Mesenchymal stem cell (in vitro differentiated cells and primary cell): Measurements from ENCODE around the gene VRK1.

Source experiments
- DNase-seq: peaks from one replicate; pipeline ENCODE4 v3.0.0-alpha.2; 2013
- H2AFZ ChIP-seq: one replicate; pipeline ENCODE4 v1.6.1; 2013; ENCODE audit warnings: low read depth, mild to moderate bottlenecking, control low read depth, inconsistent platforms, low read length, moderate library complexity
- H2AK5ac ChIP-seq: 2 replicates; pipeline ENCODE4 v1.6.1; 2013; ENCODE audit warnings: low read length, moderate library complexity, mild to moderate bottlenecking, inconsistent platforms; ENCODE audit not compliant: severe bottlenecking
- H2BK120ac ChIP-seq: one replicate; pipeline ENCODE4 v1.6.1; 2013; ENCODE audit warnings: low read depth, mild to moderate bottlenecking, inconsistent platforms, low read length, moderate library complexity
- H2BK12ac ChIP-seq, 2 experiments: one replicate each; pipeline ENCODE4 v1.6.1; 2013; ENCODE audit warnings: inconsistent platforms in 2 of 2, low read length in 2 of 2, mild to moderate bottlenecking in 2 of 2, moderate library complexity in 2 of 2, control low read depth in 1 of 2
- H2BK15ac ChIP-seq: one replicate; pipeline ENCODE4 v1.6.1; 2013; ENCODE audit warnings: mild to moderate bottlenecking, low read depth, inconsistent platforms; ENCODE audit not compliant: poor library complexity, severe bottlenecking
- H2BK5ac ChIP-seq: 2 replicates; pipeline ENCODE4 v1.6.1; 2013; ENCODE audit warnings: low read depth, mild to moderate bottlenecking, low read length, control low read depth, inconsistent platforms; ENCODE audit not compliant: poor library complexity, severe bottlenecking
- H3K14ac ChIP-seq, 2 experiments: one replicate each; pipeline ENCODE4 v1.6.1; 2013; ENCODE audit warnings: inconsistent platforms in 2 of 2, low read length in 2 of 2, control low read depth in 1 of 2, mild to moderate bottlenecking in 1 of 2, moderate library complexity in 1 of 2
- H3K18ac ChIP-seq, 2 experiments: one replicate each; pipeline ENCODE4 v1.6.1; 2013; ENCODE audit warnings: inconsistent platforms in 2 of 2, low read length in 2 of 2, control low read depth in 1 of 2, low read depth in 1 of 2, mild to moderate bottlenecking in 1 of 2
- H3K23ac ChIP-seq, 2 experiments: one replicate each; pipeline ENCODE4 v1.6.1; 2013; ENCODE audit warnings: inconsistent platforms in 2 of 2, low read length in 2 of 2, mild to moderate bottlenecking in 2 of 2, moderate library complexity in 2 of 2, control low read depth in 1 of 2
- H3K27ac ChIP-seq: 2 replicates; pipeline ENCODE4 v1.5.1; 2013; ENCODE audit warnings: mild to moderate bottlenecking, moderate library complexity, low read length, control low read depth, inconsistent platforms; ENCODE audit not compliant: poor library complexity, severe bottlenecking
- H3K27me3 ChIP-seq, 2 experiments: 2 replicates each; pipeline versions ENCODE4 v1.6.1 to v1.7.0; 2013; ENCODE audit warnings: low read length in 2 of 2, mild to moderate bottlenecking in 2 of 2, moderate library complexity in 2 of 2, control low read depth in 1 of 2, inconsistent platforms in 1 of 2; ENCODE audit not compliant: control insufficient read depth in 1 of 2, insufficient read depth in 1 of 2
- H3K36me3 ChIP-seq, 2 experiments: 2 replicates each; pipeline versions ENCODE4 v1.6.1 to v1.7.0; 2013; ENCODE audit warnings: low read length in 2 of 2, control low read depth in 1 of 2, inconsistent platforms in 1 of 2, low read depth in 1 of 2, mild to moderate bottlenecking in 1 of 2; ENCODE audit not compliant: insufficient read depth in 2 of 2, control insufficient read depth in 1 of 2
- H3K4ac ChIP-seq, 2 experiments: one replicate each; pipeline ENCODE4 v1.6.1; 2013; ENCODE audit warnings: inconsistent platforms in 2 of 2, low read length in 2 of 2, mild to moderate bottlenecking in 2 of 2, moderate library complexity in 2 of 2, control low read depth in 1 of 2, low read depth in 1 of 2
- H3K4me1 ChIP-seq: 2 replicates; pipeline ENCODE4 v1.6.1; 2013; ENCODE audit warnings: low read depth, low read length, control low read depth; ENCODE audit not compliant: control insufficient read depth, insufficient read depth
- H3K4me2 ChIP-seq: 2 replicates; pipeline ENCODE4 v1.6.1; 2013; ENCODE audit warnings: low read length, mild to moderate bottlenecking, inconsistent platforms; ENCODE audit not compliant: poor library complexity, severe bottlenecking
- H3K4me3 ChIP-seq, 2 experiments: 2 replicates each; pipeline versions ENCODE4 v1.5.1 to v1.7.0; 2013; ENCODE audit warnings: low read length in 2 of 2, mild to moderate bottlenecking in 2 of 2, control low read depth in 1 of 2, low read depth in 1 of 2; ENCODE audit not compliant: insufficient read depth in 1 of 2
- H3K79me1 ChIP-seq: replicated peaks from 2 replicates; pipeline ENCODE4 v1.6.1; 2013; ENCODE audit warnings: mild to moderate bottlenecking, control low read depth, low read length, inconsistent platforms; ENCODE audit not compliant: poor library complexity, severe bottlenecking
- H3K9ac ChIP-seq: 2 replicates; pipeline ENCODE4 v1.7.0; 2013; ENCODE audit warnings: mild to moderate bottlenecking, low read length, moderate library complexity
- H3K9me3 ChIP-seq: 2 replicates; pipeline ENCODE4 v1.7.0; 2013; ENCODE audit warnings: mild to moderate bottlenecking, low read length; ENCODE audit not compliant: control insufficient read depth
- H4K8ac ChIP-seq: one replicate; pipeline ENCODE4 v1.6.1; 2013; ENCODE audit warnings: inconsistent platforms, mild to moderate bottlenecking, low read length, moderate library complexity
- H4K91ac ChIP-seq: one replicate; pipeline ENCODE4 v1.6.1; 2013; ENCODE audit warnings: mild to moderate bottlenecking, low read length, inconsistent platforms
- WGBS: methylation state at CpG from one replicate; pipeline ENCODE4 v1.1.7; 2013; ENCODE audit warnings: mixed read lengths; 5-methylcytosine and 5-hydroxymethylcytosine counted together

VRK1 gene

DNA sequence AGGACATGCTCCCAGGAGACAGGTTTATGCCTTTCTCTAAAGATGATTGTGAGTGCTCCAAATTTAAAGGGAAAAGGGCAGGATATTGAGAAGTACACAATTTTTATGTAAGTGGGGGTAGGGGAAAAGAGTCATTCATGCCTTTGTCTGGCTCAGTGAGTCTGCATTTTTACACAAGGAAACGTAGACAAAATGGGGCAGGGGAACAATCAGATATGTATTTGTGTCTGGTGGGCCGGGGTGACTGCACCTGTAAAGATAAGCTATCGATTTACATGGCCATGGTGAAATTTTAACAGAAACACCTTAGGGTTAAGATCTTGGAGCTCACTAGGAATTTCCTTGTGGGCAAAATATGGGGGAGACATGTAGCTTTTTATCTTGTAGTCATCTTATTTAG lies 123.6 kb downstream of the VRK1 start:
- Histone ChIP-seq H4K91ac (no peak overlapping the region), H2AFZ (no peak overlapping the region), H3K79me1 (no peaks in the 10 kb centered on the region), H2BK15ac (no peak overlapping the region), H3K18ac (no peak overlapping the region), H3K23ac (no peak overlapping the region), H3K9me3 (peaks cover 2% of the 10 kb centered on the region), H3K27me3 (no peaks in the 10 kb centered on the region), H2BK120ac (no peak overlapping the region), H3K4me2 (no peak overlapping the region), H3K4ac (no peak overlapping the region), H3K9ac (no peak overlapping the region), H4K8ac (no peak overlapping the region), H3K4me1 (no peaks in the 10 kb centered on the region), H2AK5ac (no peak overlapping the region), H3K27ac (no peak overlapping the region), H3K14ac (no peak overlapping the region), H3K36me3 (no peaks in the 10 kb centered on the region), H3K4me3 (no peak overlapping the region), H2BK5ac (no peak overlapping the region), H2BK12ac (no peak overlapping the region)
- 87% methylated on average over 3 of the region's 3 CpGs for WGBS
- no peak for DNase-seq

GRCh38 chr14:96922986-96923385 lies 125.8 kb downstream of the VRK1 start:
- Histone ChIP-seq H3K9ac (no peak overlapping the region), H3K4me1 (no peaks in the 10 kb centered on the region), H2BK12ac (no peak overlapping the region), H3K4ac (no peak overlapping the region), H3K27me3 (no peaks in the 10 kb centered on the region), H3K79me1 (no peaks in the 10 kb centered on the region), H4K8ac (no peak overlapping the region), H3K4me2 (no peak overlapping the region), H3K14ac (no peak overlapping the region), H2BK15ac (no peak overlapping the region), H3K4me3 (no peak overlapping the region), H3K9me3 (peaks cover 2% of the 10 kb centered on the region), H3K27ac (no peak overlapping the region), H2AFZ (no peak overlapping the region), H4K91ac (no peak overlapping the region), H2BK5ac (no peak overlapping the region), H3K36me3 (no peaks in the 10 kb centered on the region), H2BK120ac (no peak overlapping the region), H3K18ac (no peak overlapping the region), H2AK5ac (no peak overlapping the region), H3K23ac (no peak overlapping the region)
- DNase-seq = no peak
- WGBS = 85% methylated on average over 8 of the region's 8 CpGs

- H3K36me3 ChIP-seq = no peaks in the 10 kb centered on the region
- H4K91ac ChIP-seq = no peak overlapping the region
- no peak overlapping the region for H3K27ac ChIP-seq
- no peak overlapping the region for H2BK120ac ChIP-seq
- no peak overlapping the region for H2BK12ac ChIP-seq
- no peaks in the 10 kb centered on the region for H3K4me1 ChIP-seq
- no peak overlapping the region for H4K8ac ChIP-seq
- H3K4ac ChIP-seq = no peak overlapping the region
- 73% methylated on average over 4 of the region's 4 CpGs for WGBS
- no peak overlapping the region for H3K23ac ChIP-seq
- H3K4me2 ChIP-seq = no peak overlapping the region
- H3K79me1 ChIP-seq = no peaks in the 10 kb centered on the region
- DNase-seq = no peak
- H2BK15ac ChIP-seq = no peak overlapping the region
- H2BK5ac ChIP-seq = no peak overlapping the region
- H2AFZ ChIP-seq = no peak overlapping the region
- H3K9me3 ChIP-seq = peaks cover 2% of the 10 kb centered on the region
- H3K18ac ChIP-seq = no peak overlapping the region
- H3K27me3 ChIP-seq = no peaks in the 10 kb centered on the region
- no peak overlapping the region for H3K14ac ChIP-seq
- H3K9ac ChIP-seq = no peak overlapping the region
- H2AK5ac ChIP-seq = no peak overlapping the region
- no peak overlapping the region for H3K4me3 ChIP-seq
These were observed 128.2 kb downstream of the VRK1 start for GRCh38 chr14:96925422-96925821.

DNA sequence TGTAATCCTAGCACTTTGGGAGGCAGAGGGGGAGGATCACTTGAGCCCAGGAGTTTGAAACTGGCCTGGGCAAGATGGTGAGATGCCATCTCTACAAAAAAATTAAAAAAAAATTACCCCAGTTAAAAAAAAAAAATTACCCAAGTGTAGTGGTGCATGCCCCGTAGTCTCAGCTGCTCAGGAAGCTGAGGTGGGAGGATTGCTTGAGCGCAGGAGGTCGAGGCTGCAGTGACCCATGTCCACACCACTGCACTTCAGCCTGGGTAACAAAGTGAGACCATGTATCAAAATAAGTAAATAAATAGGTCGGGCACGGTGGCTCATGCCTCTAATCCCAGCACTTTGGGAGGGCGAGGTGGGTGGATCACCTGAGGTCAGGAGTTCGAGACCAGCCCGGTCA lies 128.8 kb downstream of the VRK1 start:
- WGBS = 95% methylated on average over 8 of the region's 8 CpGs
- no peak overlapping the region for H3K4me2 ChIP-seq
- no peak overlapping the region for H3K27ac ChIP-seq
- no peak overlapping the region for H2BK5ac ChIP-seq
- no peak overlapping the region for H4K8ac ChIP-seq
- no peak overlapping the region for H3K9ac ChIP-seq
- H2BK12ac ChIP-seq = no peak overlapping the region
- H3K23ac ChIP-seq = no peak overlapping the region
- H3K4me1 ChIP-seq = no peaks in the 10 kb centered on the region
- H2BK120ac ChIP-seq = no peak overlapping the region
- peaks cover 2% of the 10 kb centered on the region for H3K9me3 ChIP-seq
- no peaks in the 10 kb centered on the region for H3K27me3 ChIP-seq
- H3K4ac ChIP-seq = no peak overlapping the region
- no peak overlapping the region for H4K91ac ChIP-seq
- H3K36me3 ChIP-seq = no peaks in the 10 kb centered on the region
- H2AK5ac ChIP-seq = no peak overlapping the region
- H3K79me1 ChIP-seq = no peaks in the 10 kb centered on the region
- H3K18ac ChIP-seq = no peak overlapping the region
- no peak overlapping the region for H2AFZ ChIP-seq
- DNase-seq = no peak
- H2BK15ac ChIP-seq = no peak overlapping the region
- H3K14ac ChIP-seq = no peak overlapping the region
- H3K4me3 ChIP-seq = no peak overlapping the region
